HEK293 (cell line): ENCODE measurements around the gene ANKRD11.

Experiments
- CTCF ChIA-PET: fragments of 350-600 bp; formaldehyde crosslinking; extraction: SDS; loops from one replicate; lab custom pipeline; 2021; ENCODE audit warnings: antibody characterized with exemption; lab: Yijun Ruan, JAX
- POLR2A ChIA-PET: fragments of 300-600 bp; formaldehyde crosslinking; extraction: SDS; loops from one replicate; lab custom pipeline; 2020; ENCODE audit warnings: antibody characterized with exemption, inconsistent platforms; lab: Yijun Ruan, JAX
- H3K27ac ChIP-seq: fragments of 200-500 bp; sonication (Bioruptor generic); 2 replicates; pipeline ENCODE4 v1.5.1; 2014; ENCODE audit warnings: low read depth, low read length, control low read depth, inconsistent platforms; ENCODE audit errors: extremely low read depth
- H3K36me3 ChIP-seq, 2 experiments: fragments of 200-500 bp in 1 of 2; sonication (Bioruptor generic) in 1 of 2; 1 replicate in 1 of 2; 2 replicates in 1 of 2; pipeline ENCODE4 v1.5.1; 2014 to 2017; ENCODE audit warnings: inconsistent platforms in 2 of 2, low read length in 2 of 2; ENCODE audit not compliant: control insufficient read depth in 2 of 2, insufficient read depth in 1 of 2
- H3K4me1 ChIP-seq: fragments of 200-500 bp; sonication (Bioruptor generic); 2 replicates; pipeline ENCODE4 v1.5.1; 2014; ENCODE audit warnings: mild to moderate bottlenecking, low read length, inconsistent platforms; ENCODE audit not compliant: control insufficient read depth, insufficient read depth
- H3K4me3 ChIP-seq: 2 replicates; pipeline ENCODE4 v1.5.1; 2011; ENCODE audit warnings: low read depth, mild to moderate bottlenecking, control low read depth, low read length, moderate library complexity
- H3K9me3 ChIP-seq: fragments of 200-500 bp; sonication (Bioruptor generic); 2 replicates; pipeline ENCODE4 v1.5.1; 2014; ENCODE audit warnings: low read depth, low read length, inconsistent platforms; ENCODE audit not compliant: control insufficient read depth, insufficient read depth
- EGR2 ChIP-seq: fragments of 450-650 bp; formaldehyde crosslinking; IDR thresholded peaks from 2 replicates; pipeline ENCODE4 v1.5.1; 2016; ENCODE audit warnings: low read depth, missing biosample characterization, missing genetic modification characterization
- GLI4 ChIP-seq: fragments of 450-650 bp; formaldehyde crosslinking; IDR thresholded peaks from 2 replicates; pipeline ENCODE4 v1.5.1; 2016; ENCODE audit warnings: missing biosample characterization, missing genetic modification characterization
- OSR2 ChIP-seq: fragments of 450-650 bp; formaldehyde crosslinking; IDR thresholded peaks from 2 replicates; pipeline ENCODE4 v1.5.1; 2016; ENCODE audit warnings: missing biosample characterization, missing genetic modification characterization
- OVOL3 ChIP-seq: fragments of 450-650 bp; formaldehyde crosslinking; IDR thresholded peaks from 2 replicates; pipeline ENCODE4 v1.5.1; 2016; ENCODE audit warnings: missing biosample characterization, missing genetic modification characterization
- PBX3 ChIP-seq: sonication (generic); formaldehyde crosslinking; IDR thresholded peaks from 2 replicates; pipeline ENCODE4 v1.8.1; 2022; ENCODE audit warnings: mild to moderate bottlenecking, moderate library complexity, missing genetic modification reagents
- PRDM6 ChIP-seq: fragments of 450-650 bp; formaldehyde crosslinking; IDR thresholded peaks from 2 replicates; pipeline ENCODE4 v1.5.1; 2017; ENCODE audit warnings: missing biosample characterization, missing genetic modification characterization
- SP7 ChIP-seq: fragments of 450-650 bp; formaldehyde crosslinking; IDR thresholded peaks from 2 replicates; pipeline ENCODE4 v1.5.1; 2016; ENCODE audit warnings: missing biosample characterization, missing genetic modification characterization
- TRIM28 ChIP-seq: IDR thresholded peaks from 2 replicates; pipeline ENCODE4 v1.6.1; 2011; ENCODE audit warnings: low read length, control low read depth, borderline replicate concordance
- ZBTB1 ChIP-seq: fragments of 450-650 bp; formaldehyde crosslinking; IDR thresholded peaks from 2 replicates; pipeline ENCODE4 v1.5.1; 2016; ENCODE audit warnings: missing biosample characterization, missing genetic modification characterization
- ZBTB21 ChIP-seq: fragments of 450-650 bp; formaldehyde crosslinking; IDR thresholded peaks from 2 replicates; pipeline ENCODE4 v1.5.1; 2017; ENCODE audit warnings: missing biosample characterization, missing genetic modification characterization
- ZNF112 ChIP-seq: fragments of 450-650 bp; formaldehyde crosslinking; IDR thresholded peaks from 2 replicates; pipeline ENCODE4 v1.5.0; 2017; ENCODE audit warnings: missing biosample characterization, missing genetic modification characterization
- ZNF121 ChIP-seq: fragments of 450-650 bp; formaldehyde crosslinking; IDR thresholded peaks from 2 replicates; pipeline ENCODE4 v1.5.1; 2016; ENCODE audit warnings: missing biosample characterization, missing genetic modification characterization
- ZNF132 ChIP-seq: fragments of 450-650 bp; formaldehyde crosslinking; IDR thresholded peaks from 2 replicates; pipeline ENCODE4 v1.5.1; 2017; ENCODE audit warnings: missing biosample characterization, missing genetic modification characterization, borderline replicate concordance
- ZNF16 ChIP-seq: fragments of 450-650 bp; formaldehyde crosslinking; IDR thresholded peaks from 2 replicates; pipeline ENCODE4 v1.5.1; 2016; ENCODE audit warnings: low read depth, missing biosample characterization, missing genetic modification characterization
- ZNF2 ChIP-seq: fragments of 450-650 bp; formaldehyde crosslinking; IDR thresholded peaks from 2 replicates; pipeline ENCODE4 v1.5.1; 2016; ENCODE audit warnings: missing biosample characterization, missing genetic modification characterization
- ZNF211 ChIP-seq: fragments of 450-650 bp; formaldehyde crosslinking; IDR thresholded peaks from 2 replicates; pipeline ENCODE4 v1.5.1; 2016; ENCODE audit warnings: low read depth, missing biosample characterization, missing genetic modification characterization
- ZNF223 ChIP-seq: fragments of 450-650 bp; formaldehyde crosslinking; IDR thresholded peaks from 2 replicates; pipeline ENCODE4 v1.5.1; 2016; ENCODE audit warnings: missing biosample characterization, missing genetic modification characterization
- ZNF394 ChIP-seq: fragments of 450-650 bp; formaldehyde crosslinking; IDR thresholded peaks from 2 replicates; pipeline ENCODE4 v1.5.1; 2016; ENCODE audit warnings: missing biosample characterization, missing genetic modification characterization, mild to moderate bottlenecking, moderate library complexity, borderline replicate concordance
- ZNF404 ChIP-seq: fragments of 450-650 bp; formaldehyde crosslinking; IDR thresholded peaks from 2 replicates; pipeline ENCODE4 v1.5.1; 2017; ENCODE audit warnings: missing biosample characterization, missing genetic modification characterization
- ZNF48 ChIP-seq: fragments of 450-650 bp; formaldehyde crosslinking; IDR thresholded peaks from 2 replicates; pipeline ENCODE4 v1.5.1; 2016; ENCODE audit warnings: missing biosample characterization, missing genetic modification characterization
- ZNF561 ChIP-seq: fragments of 450-650 bp; IDR thresholded peaks from 2 replicates; pipeline ENCODE4 v1.5.1; 2018; ENCODE audit warnings: missing biosample characterization, missing genetic modification characterization, borderline replicate concordance
- ZNF777 ChIP-seq: fragments of 450-650 bp; formaldehyde crosslinking; IDR thresholded peaks from 2 replicates; pipeline ENCODE4 v1.5.1; 2017; ENCODE audit warnings: missing biosample characterization, missing genetic modification characterization, borderline replicate concordance
- ZNF791 ChIP-seq: fragments of 450-650 bp; formaldehyde crosslinking; IDR thresholded peaks from 2 replicates; pipeline ENCODE4 v1.5.1; 2016; ENCODE audit warnings: missing biosample characterization, missing genetic modification characterization
- ZXDB ChIP-seq: fragments of 450-650 bp; formaldehyde crosslinking; IDR thresholded peaks from 2 replicates; pipeline ENCODE4 v1.5.1; 2016; ENCODE audit warnings: missing biosample characterization, missing genetic modification characterization
- TF ChIP-seq, protein P1 (sequence below): fragments of 450-650 bp; formaldehyde crosslinking; IDR thresholded peaks from 2 replicates; pipeline ENCODE4 v1.5.1; 2017; ENCODE audit warnings: missing biosample characterization, missing genetic modification characterization

ANKRD11 gene

DNA sequence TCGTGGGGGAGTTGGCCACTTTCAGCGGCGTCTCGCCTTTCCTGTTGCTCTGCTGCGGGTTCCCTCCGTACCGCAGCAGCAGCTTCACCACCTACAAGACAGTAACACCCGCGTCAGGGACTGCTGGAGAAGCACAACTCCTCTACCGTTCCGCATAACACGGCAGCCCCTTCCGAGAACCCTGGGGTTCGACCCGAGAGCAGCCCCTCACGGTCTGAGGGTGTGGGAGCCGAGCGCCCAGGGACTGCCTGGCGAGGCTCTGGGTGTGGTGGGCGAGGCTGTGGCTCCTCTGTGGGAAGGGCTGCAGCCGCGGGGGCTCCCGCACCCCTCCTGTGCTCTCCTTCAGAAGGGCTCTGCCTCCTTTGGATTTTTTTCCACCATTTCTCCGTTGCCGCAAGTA, 204.3 kb downstream of the ANKRD11 start:
- POLR2A ChIA-PET: no interaction called here
- Histone ChIP-seq H3K36me3 (peaks cover 7 to 88% of the 10 kb centered on the region in 2 experiments), H3K27ac (no peak overlapping the region), H3K9me3 (no peaks in the 10 kb centered on the region), H3K4me3 (no peak overlapping the region), H3K4me1 (no peaks in the 10 kb centered on the region)
- no peak for TF ChIP-seq ZNF211
- TF ChIP-seq SP7 (tag by site-specific recombination): no peak
- no peak for TF ChIP-seq ZNF777 (tag by site-specific recombination)
- no peak for TF ChIP-seq TRIM28
- TF ChIP-seq OSR2 (tag by site-specific recombination): no peak
- no peak for TF ChIP-seq OVOL3 (tag by site-specific recombination)
- no peak for TF ChIP-seq ZNF561 (tag by site-specific recombination)
- no peak for TF ChIP-seq ZNF121 (tag by site-specific recombination)
- no peak for TF ChIP-seq ZNF394 (tag by site-specific recombination)
- no peak for TF ChIP-seq ZXDB (tag by site-specific recombination)
- TF ChIP-seq EGR2: no peak
- TF ChIP-seq GLI4 (tag by site-specific recombination): no peak
- TF ChIP-seq PRDM6 (tag by site-specific recombination): no peak
- no peak for TF ChIP-seq PBX3 (CRISPR knock-in tag)
- no peak for TF ChIP-seq ZBTB1 (tag by site-specific recombination)
- TF ChIP-seq ZNF48 (tag by site-specific recombination): no peak
- TF ChIP-seq ZNF112 (tag by site-specific recombination): no peak
- TF ChIP-seq, protein P1, sequence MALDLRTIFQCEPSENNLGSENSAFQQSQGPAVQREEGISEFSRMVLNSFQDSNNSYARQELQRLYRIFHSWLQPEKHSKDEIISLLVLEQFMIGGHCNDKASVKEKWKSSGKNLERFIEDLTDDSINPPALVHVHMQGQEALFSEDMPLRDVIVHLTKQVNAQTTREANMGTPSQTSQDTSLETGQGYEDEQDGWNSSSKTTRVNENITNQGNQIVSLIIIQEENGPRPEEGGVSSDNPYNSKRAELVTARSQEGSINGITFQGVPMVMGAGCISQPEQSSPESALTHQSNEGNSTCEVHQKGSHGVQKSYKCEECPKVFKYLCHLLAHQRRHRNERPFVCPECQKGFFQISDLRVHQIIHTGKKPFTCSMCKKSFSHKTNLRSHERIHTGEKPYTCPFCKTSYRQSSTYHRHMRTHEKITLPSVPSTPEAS (tag by site-specific recombination): no peak
- no peak for TF ChIP-seq ZNF16 (tag by site-specific recombination)
- CTCF ChIA-PET: interaction anchor here (0.5 to 0.6 kb wide), 2 partner anchors 17 to 39 kb away, joined by 4 read pairs; no protein-coding TSS in a partner anchor

DNA sequence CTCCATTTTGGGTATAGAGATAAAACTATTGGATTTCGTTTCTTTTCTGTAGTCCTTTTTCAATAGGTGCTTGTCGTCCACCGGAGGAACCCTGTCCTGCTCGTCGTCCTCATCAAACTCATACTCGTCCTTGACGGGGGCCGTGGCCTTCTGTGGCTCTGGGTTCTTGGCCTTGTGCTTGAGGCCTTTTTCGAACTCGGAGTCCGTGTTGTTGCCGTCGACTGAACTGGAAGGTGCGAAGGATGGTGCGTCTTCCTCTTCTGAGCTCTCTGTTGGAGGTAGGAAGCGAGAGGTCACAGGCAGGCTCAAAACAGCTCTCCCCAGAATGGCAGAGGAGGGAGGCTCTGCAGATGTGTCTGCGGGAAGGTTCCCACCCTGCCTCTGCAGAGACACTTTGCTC, 205.0 kb downstream of the ANKRD11 start:
- POLR2A ChIA-PET: no interaction called here
- Histone ChIP-seq H3K36me3 (peaks cover 7 to 88% of the 10 kb centered on the region in 2 experiments), H3K4me3 (no peak overlapping the region), H3K4me1 (no peaks in the 10 kb centered on the region), H3K27ac (no peak overlapping the region), H3K9me3 (no peaks in the 10 kb centered on the region)
- TF ChIP-seq ZNF791 (tag by site-specific recombination) (no peak), ZNF223 (no peak), ZNF132 (tag by site-specific recombination) (no peak), ZNF2 (tag by site-specific recombination) (no peak), ZBTB21 (no peak), ZNF404 (tag by site-specific recombination) (no peak)
- CTCF ChIA-PET: interaction anchor here (0.6 kb wide), 1 partner anchor 18 kb away, joined by 4 read pairs; no protein-coding TSS in a partner anchor
